Measurements from ENCODE around the gene CCDC146.
"Not testable (repeated sequence)": the region's sequence is repeated elsewhere in the genome, so short reads cannot be mapped to it uniquely, and the experiment has no call there.

- TF ChIP-seq PAX5 (IDR thresholded peaks at IDR 0.05; ENCODE audit: insufficient read depth, low read length, severe bottlenecking); TAF1 (IDR thresholded peaks at IDR 0.05; ENCODE audit: low read depth, low read length); POLR2AphosphoS5 (IDR thresholded peaks at IDR 0.05; ENCODE audit: low read depth, low read length); POLR2A (IDR thresholded peaks at IDR 0.05; ENCODE audit: low read depth, low read length); SPI1 (IDR thresholded peaks at IDR 0.05; ENCODE audit: low read depth, low read length): not testable (repeated sequence)
These were observed 16.3 kb downstream of the CCDC146 start for GRCh38 chr7:77138668-77139067.
